Raji (cell line): ENCODE data around the gene HPS1.

Source experiments
- POLR2A ChIP-seq: IDR thresholded peaks from 2 replicates; pipeline ENCODE4 v1.6.1; 2011; ENCODE audit warnings: low read depth, low read length, control low read depth; ENCODE audit not compliant: insufficient read depth

HPS1 gene

DNA sequence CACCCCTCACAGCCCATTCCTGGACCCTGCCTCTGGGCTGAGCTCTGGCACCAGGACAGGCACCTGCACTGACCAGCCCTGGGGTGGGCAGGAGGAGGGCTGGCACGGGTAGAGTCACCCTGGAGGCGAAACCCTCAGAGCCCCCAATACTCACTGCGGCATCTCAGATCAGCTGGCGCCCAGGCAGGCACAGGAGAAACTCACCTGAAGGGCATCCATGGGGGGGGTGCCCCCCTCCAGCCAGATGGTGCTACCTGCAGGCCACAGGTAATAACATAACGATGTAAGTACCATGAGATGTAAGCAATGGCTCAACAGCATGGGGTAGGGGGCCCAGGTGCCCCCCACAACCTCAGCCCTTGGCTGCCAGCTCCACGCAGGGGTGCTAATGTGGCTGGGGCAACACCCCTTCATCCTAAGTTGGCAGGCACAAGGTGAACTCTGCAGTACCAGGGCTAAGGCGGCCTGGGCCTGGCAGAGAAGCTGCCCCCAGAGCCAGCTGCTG lies 19.7 kb downstream of the HPS1 start:
- no peak for TF ChIP-seq POLR2A

DNA sequence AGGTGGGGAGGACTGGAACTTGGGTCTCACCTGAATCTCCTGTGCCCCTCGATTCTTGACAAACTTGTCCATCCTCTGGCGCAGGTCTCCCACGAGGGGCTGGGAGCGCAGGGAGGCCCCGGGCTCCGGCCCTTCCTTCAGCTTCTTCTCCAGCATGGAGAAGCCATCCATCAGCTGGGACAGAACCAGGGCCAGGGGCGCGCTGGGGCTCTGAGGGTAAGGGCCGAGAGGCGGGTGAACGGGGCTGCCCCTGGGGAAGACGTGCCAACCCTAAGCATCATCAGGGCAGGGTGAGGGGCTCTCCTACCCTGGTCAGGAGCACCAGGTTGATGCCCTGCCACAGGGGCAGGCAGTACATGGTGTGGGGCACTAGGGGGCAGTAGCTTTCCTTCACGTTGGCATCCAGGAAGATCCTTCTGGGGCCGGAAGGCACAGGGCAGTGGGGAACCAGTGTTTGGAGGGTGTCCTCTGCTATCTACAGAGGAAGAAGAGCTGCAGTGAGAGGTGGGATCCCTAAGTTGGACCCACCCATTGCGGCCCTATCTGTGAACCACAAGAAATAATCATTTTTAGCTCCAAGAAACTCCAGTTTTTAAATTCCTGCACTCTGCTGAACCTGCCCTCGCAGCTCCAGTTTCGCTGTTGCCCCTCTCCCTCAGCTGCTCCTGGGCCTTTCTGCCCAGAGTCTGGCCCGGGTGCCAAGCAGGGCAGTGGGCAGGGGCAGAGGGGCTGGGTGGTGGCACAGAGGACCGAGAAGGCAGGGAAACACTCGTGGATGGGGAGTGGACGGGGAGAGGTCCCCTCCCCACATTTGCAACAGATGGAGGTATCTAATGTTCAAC lies 21.0 kb downstream of the HPS1 start:
- no peak for TF ChIP-seq POLR2A

DNA sequence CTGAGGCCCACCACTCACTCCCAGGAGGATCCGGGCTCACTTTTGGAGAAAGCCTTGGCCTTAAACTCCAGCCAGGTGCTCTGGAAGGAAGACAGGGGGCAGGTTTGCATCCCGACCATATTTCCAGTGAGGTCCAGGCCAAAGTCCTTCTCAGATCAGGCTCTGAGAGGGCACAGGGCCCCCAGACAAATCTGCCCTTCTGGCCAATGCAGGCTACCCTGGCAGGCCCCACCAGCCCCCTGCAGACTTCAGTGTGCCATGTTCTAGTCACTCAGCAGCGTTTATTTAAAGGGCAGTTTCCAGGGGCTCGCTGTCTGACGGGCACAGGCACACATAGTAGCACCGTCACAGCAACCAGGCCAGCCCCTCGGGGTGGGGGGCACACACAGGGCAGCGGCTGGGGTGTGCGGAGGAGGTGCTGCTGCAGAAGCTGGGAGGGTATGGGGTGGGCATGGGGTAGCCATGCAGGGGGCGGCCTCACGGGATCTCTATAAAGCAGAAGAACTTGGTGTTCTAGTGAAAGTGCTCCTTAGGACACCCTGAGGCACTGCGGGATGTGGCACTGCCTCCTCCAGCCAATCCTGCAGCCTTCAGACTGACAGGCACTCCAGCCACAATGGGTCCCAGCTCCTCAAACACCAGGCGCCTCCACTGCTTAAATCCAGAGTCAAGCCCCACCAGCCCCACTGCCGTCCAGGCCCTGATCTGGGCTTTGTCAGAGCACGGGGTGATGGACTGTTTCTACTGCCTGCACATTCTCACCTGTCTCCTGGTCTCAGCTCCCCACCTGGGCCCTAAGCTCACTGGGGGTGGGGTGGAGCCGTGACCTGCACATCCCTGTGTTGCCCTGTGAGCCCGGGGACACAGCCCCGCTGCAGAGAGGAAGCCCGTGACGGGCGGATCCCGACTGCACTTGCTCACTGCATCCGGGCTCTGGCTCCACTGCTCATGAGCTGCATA lies 22.2 kb downstream of the HPS1 start:
- no peak for TF ChIP-seq POLR2A

DNA sequence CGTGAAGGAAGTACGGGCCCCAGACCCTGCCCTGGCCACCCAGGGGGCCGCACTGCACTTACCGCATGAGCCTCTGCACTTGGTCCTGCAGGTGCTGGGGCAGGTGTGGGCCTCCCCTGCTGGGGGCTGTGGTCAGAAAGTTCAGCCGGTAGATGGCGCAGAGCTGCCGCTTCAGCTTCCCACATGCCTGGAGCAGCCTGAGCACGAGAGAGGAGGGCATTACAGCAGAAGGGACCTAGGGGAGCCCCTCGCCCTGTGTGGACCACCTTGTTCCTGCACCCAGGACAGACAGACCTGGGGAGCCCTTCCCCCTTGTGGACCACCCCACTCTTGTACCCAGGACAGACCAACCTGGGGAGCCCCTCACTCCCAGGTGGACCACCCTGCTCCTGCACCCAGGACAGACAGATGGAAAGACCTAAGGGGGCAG lies 23.0 kb downstream of the HPS1 start:
- no peak for TF ChIP-seq POLR2A

DNA sequence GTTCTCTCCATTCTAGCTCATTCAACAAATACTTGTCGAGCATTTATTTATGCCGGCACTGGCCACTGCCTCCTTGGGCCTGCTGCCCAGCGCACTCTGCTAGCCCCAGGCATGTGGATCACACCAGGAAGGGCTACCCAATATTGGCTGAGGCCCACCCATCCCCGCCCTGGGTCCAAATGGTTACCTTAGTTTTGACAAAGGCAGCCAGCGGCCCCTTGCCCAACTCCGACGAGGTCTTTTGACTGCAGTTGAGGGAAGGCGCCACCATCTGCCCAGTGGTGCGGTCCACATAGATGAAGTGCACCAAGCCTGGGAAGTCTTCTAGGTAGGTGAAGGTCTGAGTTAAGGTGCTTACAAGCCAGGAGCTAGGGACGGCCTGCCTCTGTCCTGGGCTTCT lies 24.6 kb downstream of the HPS1 start:
- no peak for TF ChIP-seq POLR2A

DNA sequence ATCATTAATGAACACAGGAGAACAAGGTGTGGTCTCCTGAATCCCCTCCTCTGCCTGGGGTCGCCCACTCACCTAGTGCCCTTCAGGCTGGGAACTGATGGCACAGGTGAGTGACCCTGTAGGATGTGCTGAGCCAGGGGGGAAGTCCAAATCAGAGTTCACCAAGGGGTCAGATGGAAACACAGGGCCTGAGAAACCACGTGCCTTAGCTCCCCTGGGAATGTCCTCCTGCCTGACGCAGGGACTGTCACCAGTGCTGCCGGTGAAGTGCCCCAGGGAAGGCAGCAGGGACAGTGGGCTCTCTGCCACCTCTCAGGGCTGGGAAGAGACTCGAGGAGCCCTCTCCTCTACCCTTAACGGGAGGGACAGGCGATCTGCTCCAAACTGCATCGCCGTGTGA lies 25.9 kb downstream of the HPS1 start:
- TF ChIP-seq POLR2A, result no peak

DNA sequence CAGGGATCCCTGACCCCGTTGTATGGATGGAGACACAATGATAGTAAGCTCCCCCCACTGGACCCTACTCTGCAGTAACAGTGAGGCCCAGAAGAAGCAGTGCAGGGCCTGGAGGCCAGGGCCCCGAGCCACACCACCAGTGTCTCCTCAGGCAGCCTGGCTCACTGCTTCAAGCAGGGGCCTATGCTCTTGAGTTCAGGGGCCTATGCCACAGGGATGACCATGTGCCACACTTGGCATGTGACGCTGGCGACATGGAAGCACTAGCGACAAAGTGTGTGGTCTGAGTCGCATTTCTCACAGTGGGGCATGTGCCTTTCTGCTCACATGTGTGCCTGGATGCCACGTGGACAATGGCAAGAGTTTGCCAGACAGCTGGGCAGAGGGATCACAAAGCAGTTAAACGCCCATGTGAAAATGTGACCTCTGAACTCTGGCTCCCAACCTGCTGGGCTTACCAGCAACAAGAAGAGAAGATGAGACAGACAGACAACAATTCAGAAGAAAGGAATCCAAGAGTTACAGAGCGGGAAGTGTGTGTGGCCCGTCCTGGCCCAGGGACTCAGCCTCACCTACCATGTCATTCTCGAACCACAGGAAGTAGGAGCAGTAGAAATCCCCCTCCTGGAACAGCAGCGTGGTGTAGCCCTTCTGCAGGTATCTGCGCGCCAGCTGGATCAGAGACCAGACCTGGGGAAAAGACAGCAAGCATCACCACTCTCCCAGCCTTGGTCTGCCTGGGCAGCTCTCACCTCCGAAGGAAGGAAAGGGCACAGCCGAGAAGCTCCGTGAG lies 27.1 kb downstream of the HPS1 start:
- TF ChIP-seq POLR2A, result no peak

DNA sequence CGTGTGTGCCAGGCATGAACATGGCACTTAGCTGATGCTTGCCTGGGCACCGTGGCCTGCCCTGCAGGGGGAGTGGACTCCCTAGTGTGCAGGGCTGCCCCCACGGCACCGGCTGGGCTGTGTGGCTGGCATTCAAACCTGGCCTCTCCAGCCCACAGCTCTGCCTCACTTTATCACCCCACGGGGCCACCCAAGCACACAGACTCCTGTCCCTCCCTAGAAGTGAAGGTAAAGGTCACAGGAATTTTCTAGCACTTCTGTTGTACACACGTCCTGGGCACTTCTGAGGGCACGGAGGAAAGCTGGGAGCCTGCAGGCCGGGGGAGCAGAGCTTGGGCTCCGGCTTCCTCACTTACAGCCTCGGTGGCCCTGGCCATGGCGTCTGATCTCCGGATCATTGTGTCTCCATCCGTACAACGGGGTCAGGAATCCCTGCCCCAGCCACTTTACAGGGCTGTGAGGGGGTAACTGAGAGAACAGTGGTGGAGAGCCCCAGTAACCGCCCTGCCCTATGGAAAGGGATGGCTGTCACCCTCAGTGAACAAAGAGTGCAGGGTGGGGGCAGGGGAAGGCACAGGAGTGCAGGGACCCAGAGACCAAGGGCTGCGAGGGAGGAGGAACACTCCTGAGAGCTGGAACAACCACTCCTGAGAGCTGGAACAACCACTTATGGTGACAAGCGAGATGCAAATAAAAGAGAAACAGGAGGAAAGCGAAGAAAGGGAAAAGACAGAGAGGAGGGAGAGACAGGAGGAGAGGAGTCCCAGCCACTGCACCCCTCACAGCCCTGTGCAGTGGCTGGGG lies 27.9 kb downstream of the HPS1 start:
- TF ChIP-seq POLR2A, result no peak

DNA sequence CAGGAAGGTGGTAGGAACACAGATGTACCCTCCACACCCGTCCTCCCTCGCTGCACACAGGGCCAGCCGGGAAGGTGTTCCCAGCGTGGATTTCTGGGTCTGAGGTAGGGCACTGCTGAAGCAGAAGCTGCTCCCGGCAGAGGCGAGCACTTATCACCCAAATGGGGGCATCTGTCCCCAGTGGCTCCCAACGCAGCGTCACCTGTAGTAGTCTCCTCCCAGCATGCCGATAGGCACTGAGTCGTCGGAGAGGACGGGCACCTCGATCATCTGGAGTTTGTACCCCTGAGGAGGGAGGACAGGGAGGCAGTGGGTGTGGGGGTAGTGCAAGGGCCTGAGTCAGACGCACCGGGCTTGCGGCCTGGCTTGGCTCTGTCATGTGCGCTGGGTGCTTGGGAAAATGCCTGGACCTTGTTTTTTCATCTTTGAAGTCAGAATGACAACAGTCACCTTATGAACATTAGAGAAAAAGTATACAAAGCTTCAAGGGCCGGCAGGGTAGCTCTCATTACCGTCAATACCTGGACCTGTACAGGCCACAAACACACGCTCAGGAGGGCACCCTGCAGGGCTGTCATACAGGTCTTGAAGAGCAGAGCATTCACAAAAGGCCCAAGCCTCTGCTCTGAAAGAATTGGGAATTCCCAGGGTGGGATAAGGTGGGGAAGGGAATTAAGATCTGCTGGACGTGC lies 28.6 kb downstream of the HPS1 start:
- TF ChIP-seq POLR2A, result no peak

DNA sequence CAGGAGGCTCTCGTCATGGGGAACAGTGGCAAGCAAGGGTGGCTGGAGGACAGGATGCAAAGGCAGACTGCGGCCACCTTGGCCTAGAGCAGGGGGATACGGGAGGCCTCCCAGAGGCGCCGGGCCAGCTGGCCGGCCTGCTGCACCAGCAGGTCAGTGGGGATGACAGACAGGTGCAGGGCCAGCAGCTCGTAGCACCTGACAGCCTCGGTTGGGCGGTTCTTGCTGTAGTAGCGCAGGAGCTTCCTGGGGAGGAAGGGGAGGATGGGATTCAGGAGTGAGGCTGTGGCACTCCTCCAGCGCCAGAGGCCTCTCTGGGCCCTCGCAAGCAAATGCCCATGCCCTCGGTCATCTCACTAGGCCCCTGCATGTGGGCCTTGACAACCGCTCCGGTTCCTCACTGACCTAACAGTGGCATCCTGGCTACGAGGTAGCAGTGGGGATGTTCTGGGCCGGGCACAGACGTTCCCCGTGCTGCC lies 29.2 kb downstream of the HPS1 start:
- TF ChIP-seq POLR2A, result no peak

DNA sequence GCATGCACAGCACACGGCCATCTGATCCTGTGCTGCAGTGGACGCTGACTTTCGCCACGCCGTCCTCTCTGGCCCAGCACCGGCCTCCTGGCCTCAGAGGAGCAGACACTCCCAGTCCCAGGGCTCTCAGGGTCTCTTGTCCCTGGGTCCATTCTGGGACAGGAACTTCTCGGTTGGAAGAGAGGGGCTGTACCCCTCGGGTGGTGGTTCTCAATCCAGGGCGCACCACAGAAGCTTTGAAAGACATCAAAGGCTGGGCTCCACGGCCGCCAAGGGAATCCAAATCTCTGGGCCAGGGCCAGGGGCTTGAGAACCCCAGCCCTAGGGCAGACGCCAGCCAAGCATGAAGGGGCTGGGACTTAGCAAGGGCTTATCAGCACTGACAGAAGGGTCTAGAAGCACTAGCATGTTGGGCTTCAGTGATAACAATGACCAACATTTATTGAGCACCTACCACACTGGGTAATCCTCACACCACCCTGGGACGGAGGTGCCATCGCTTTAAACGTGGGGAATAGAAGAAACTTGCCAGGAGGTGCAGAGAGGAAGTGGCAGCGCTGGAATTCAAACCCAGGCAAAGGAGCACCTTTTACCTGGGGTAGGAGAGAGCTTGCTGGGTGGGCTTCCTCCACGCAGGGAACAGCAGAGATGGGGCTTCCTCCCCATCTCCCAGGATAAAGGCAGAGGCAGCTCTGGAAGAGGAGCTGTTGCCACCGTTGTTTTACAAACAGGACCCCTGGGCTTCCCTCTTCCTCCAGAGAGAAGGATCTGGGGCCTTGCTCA lies 29.9 kb downstream of the HPS1 start:
- no peak for TF ChIP-seq POLR2A

DNA sequence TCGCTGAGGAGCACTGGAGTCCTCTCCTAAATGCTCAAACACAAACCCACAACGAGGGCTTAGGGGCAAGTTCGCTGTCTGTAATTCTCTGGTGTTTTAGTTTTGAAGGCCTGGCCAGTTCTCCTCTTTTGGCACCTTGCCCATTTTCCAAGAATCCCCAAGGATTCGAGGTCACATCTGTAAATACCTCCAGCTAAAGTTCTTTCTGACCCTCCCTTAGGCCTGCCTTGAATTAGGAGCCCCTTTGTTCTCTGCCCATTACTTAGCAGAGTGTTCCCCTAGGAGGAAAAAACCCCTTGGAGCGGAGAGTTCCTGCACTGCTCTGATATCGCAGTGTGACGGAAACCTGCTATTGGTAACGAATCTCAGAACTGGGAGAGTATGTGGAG lies 31.0 kb downstream of the HPS1 start:
- TF ChIP-seq POLR2A, result no peak

DNA sequence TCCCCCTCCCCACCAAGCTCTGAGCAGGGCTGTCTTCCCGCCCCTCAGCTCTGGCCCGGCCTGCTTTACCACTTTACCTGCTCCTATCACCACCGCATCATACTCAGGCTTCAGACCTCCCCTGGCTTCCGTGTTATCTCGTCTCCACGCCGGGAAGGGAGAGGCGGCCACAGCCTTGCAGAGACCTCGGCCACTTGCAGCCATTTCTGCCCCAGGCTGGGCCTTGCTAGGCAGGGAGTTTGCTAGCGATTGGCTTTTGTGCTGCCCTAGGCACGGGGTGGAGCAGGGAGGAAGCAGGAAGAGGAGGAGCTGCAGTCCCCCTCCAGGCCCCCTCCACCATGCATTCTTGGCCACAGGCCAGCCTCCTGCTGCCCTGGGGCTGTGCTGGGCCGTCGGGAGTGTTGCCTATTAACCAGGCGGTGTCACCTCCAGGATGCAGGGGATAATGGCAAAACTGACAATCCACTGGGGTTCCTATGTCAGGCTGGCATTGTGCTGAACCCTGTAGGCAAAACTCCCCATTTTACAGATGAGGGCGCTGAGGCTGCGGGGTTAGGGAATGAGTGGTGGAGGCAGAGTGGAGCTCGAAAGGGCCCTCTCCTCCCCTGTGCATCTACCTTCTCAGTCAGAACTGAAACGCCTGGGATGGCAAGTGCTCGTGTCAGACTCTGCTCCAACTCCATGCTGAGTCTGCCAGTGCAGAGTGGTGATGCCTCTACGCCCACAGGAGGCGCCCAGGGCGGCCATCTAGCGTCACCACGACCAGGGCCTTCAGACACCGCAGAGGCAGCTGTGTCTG lies 31.6 kb downstream of the HPS1 start, which contains the start of gene PYROXD2:
PYROXD2 (minus strand) TSS at position 251 of the 799 bp plus-strand sequence; CDS start at position 204, 47 bp downstream.
- TF ChIP-seq POLR2A, result no peak
